ENCODE results near the gene ABLIM2. TPM values are rescaled to one million over a fixed set of nuclear protein-coding genes. Genes with fewer than 3 reads are reported as not detected.

Gene ABLIM2
- total and polyA plus RNA-seq, 2 of the 13 experiments (the other 11 are each of a cell fraction or from before 2014, with no cell fraction given), result 0.20 to 0.37 TPM

- in situ Hi-C loops (cut with HindIII; ENCODE audit: extremely low pct_ligation_motif_present, low pct_unique_long_range_greater_than_20kb), result no loop called here
- POLR2A ChIA-PET, result no interaction called here
- no peak overlapping the region for H3K27ac ChIP-seq (ENCODE audit: extremely low read length, insufficient read depth, low read length)
- H3K36me3 ChIP-seq (replicated peaks in 1 of 2; ENCODE audit: control insufficient read depth in 1 of 2, insufficient read depth in 2 of 2, low read length in 2 of 2), result no peaks in the 10 kb centered on the region
- intact Hi-C loops (cut with micrococcal nuclease; ENCODE audit: unreplicated experiment), result no loop called here
- H3K9me3 ChIP-seq (ENCODE audit: low read length), result no peaks in the 10 kb centered on the region
- TF ChIP-seq POGK (CRISPR knock-in tag; conservative IDR thresholded peaks at IDR 0.05) (no peak), ZMAT3 (CRISPR knock-in tag; conservative IDR thresholded peaks at IDR 0.05) (no peak), ISX (CRISPR knock-in tag; conservative IDR thresholded peaks at IDR 0.05) (no peak), ZNF737 (CRISPR knock-in tag; IDR thresholded peaks at IDR 0.05; ENCODE audit: borderline replicate concordance) (no peak), NCOA5 (CRISPR knock-in tag; IDR thresholded peaks at IDR 0.05) (no peak), FOXJ3 (CRISPR knock-in tag; IDR thresholded peaks at IDR 0.05; ENCODE audit: borderline replicate concordance) (no peak), ZSCAN21 (CRISPR knock-in tag; IDR thresholded peaks at IDR 0.05; ENCODE audit: borderline replicate concordance) (no peak), ZNF776 (CRISPR knock-in tag; IDR thresholded peaks at IDR 0.05) (no peak), ZNF724P (CRISPR knock-in tag; IDR thresholded peaks at IDR 0.05; ENCODE audit: borderline replicate concordance) (no peak), SRY (CRISPR knock-in tag; IDR thresholded peaks at IDR 0.05) (no peak)
- H3K27me3 ChIP-seq (ENCODE audit: control insufficient read depth in 1 of 2, insufficient read depth in 2 of 2, low read length in 2 of 2), result peaks cover 12 to 62% of the 10 kb centered on the region in 2 experiments
- H3K79me2 ChIP-seq (ENCODE audit: insufficient read depth, low read length), result no peaks in the 10 kb centered on the region
- ATAC-seq, result no peak
- no peaks in the 10 kb centered on the region for H4K20me1 ChIP-seq (ENCODE audit: insufficient read depth, low read length)
- CTCF ChIA-PET (ENCODE audit: low intra/inter-chr PET ratio, low total read pairs), result no interaction called here
- no peak for FAIRE-seq
- no TSS peak for BruUV-seq (replicated peaks)
- no peak overlapping the region for H3K9ac ChIP-seq (ENCODE audit: insufficient read depth, low read depth, low read length)
- WGBS (ENCODE audit: low lambda C conversion rate), result 25% methylated on average over 6 of the region's 6 CpGs
- H3K4me1 ChIP-seq (ENCODE audit: insufficient read depth, low read length), result peaks cover 7% of the 10 kb centered on the region; the same call in 1 of the 2 replicates
- DNase-seq (ENCODE audit: low spot score), result no peak
- H3K4me2 ChIP-seq (ENCODE audit: low read depth, low read length), result no peak overlapping the region
- no peak overlapping the region for H2AFZ ChIP-seq (ENCODE audit: low read length)
- no peak overlapping the region for H3K4me3 ChIP-seq (replicated peaks in 1 of 3; ENCODE audit: insufficient read depth in 1 of 3, low read depth in 2 of 3, low read length in 3 of 3)
These were observed 3.6 kb downstream of the ABLIM2 start for GRCh38 chr4:8155048-8155447.

Measured in HepG2 (cell line).